ENCODE results near the gene GLRA3. TPM values are rescaled to one million over a fixed set of nuclear protein-coding genes. Genes with fewer than 3 reads are reported as not detected.

Gene GLRA3
- total and polyA plus RNA-seq, 2 of the 8 experiments (the other 6 are each of a cell fraction or from before 2014, with no cell fraction given): 0.02 TPM; not detected in 1

GRCh38 chr4:174764105-174764729 lies 64.8 kb downstream of the GLRA3 start (continued):
- TF ChIP-seq PHF8 (conservative IDR thresholded peaks at IDR 0.05; ENCODE audit: low read depth, low read length): no peak

Measured in H1 (cell line).